HG02884 (cell line): ENCODE measurements around the gene EIF2S1.

Experiments
- ATAC-seq: cut with Tn5 transposase; IDR thresholded peaks from one replicate; pipeline ENCODE4 v1.9.1; 2021; ENCODE audit warnings: mild to moderate bottlenecking, moderate library complexity; ENCODE audit not compliant: unreplicated experiment

EIF2S1 gene

DNA sequence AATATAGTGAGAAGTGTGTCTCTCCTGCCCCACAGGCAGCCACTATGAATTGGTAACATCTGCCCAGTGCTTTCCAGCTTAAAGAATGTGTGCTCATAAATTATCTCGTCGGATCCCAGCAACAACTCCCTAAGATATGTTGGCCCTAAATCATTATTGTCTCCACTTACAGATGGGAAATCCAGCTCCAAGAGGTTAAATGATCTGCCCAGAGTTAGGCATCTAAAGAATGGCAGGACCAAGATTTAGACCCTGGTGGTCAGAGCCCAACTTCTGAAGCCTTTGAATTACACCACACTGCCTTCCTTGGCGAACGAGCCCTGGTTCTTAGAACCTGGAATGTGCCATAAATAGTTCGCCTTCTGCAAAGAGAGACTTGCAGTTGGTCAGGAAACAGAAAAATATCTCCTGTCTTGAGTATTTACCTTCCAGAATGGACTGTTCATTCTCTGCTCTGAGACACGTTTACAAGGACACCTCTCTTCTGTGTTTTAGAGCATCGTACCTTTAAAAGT is 72.0 kb downstream of the EIF2S1 start:
- no peak for ATAC-seq

DNA sequence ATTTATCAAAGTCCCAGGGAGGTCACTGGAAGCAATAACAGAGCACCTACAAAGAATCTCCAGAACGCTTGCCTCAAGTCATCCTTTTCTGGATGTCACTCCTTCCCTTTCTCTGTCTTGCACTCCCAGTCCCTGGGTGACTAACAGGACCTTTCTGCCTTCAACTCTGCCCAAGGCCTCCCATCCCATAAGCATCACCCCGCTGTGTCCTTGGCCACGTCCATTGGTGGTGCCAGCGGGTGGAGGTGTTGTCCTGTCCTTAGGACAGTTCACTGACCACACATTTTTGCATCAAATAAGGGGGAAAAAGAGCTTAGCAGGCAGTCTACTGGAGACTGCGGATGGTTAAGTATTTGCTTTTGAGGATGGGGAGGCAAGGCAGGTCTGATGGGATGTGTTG is 75.5 kb downstream of the EIF2S1 start:
- no peak for ATAC-seq
